ENCODE measurements around the gene TXNL4B.
"Not testable (repeated sequence)": the region's sequence is repeated elsewhere in the genome, so short reads cannot be mapped to it uniquely, and the experiment has no call there.

The TXNL4B gene

GRCh38 chr16:72072514-72073342, 20.7 kb downstream of the TXNL4B start:
- TF ChIP-seq GATA3 (IDR thresholded peaks at IDR 0.05; ENCODE audit: low read depth, low read length) (no peak), GATA2 (IDR thresholded peaks at IDR 0.05; ENCODE audit: low read depth, low read length) (no peak)

- TF ChIP-seq GATA2 (IDR thresholded peaks at IDR 0.05; ENCODE audit: low read depth, low read length): no peak
- TF ChIP-seq GATA3 (IDR thresholded peaks at IDR 0.05; ENCODE audit: low read depth, low read length): no peak
Observed at GRCh38 chr16:72068930-72069329, 24.5 kb downstream of the TXNL4B start.

- no peak for TF ChIP-seq GATA2 (IDR thresholded peaks at IDR 0.05; ENCODE audit: low read depth, low read length)
- TF ChIP-seq GATA3 (IDR thresholded peaks at IDR 0.05; ENCODE audit: low read depth, low read length): no peak
Observed at GRCh38 chr16:72066747-72067146, 26.7 kb downstream of the TXNL4B start.

GRCh38 chr16:72064361-72064894, 29.0 kb downstream of the TXNL4B start:
- no peak for TF ChIP-seq GATA2 (IDR thresholded peaks at IDR 0.05; ENCODE audit: low read depth, low read length)
- no peak for TF ChIP-seq GATA3 (IDR thresholded peaks at IDR 0.05; ENCODE audit: low read depth, low read length)

- TF ChIP-seq GATA3 (IDR thresholded peaks at IDR 0.05; ENCODE audit: low read depth, low read length) (no peak), GATA2 (IDR thresholded peaks at IDR 0.05; ENCODE audit: low read depth, low read length) (no peak)
Observed at GRCh38 chr16:72061564-72061963, 31.9 kb downstream of the TXNL4B start.

GRCh38 chr16:72060405-72060804, 33.0 kb downstream of the TXNL4B start:
- TF ChIP-seq GATA2 (IDR thresholded peaks at IDR 0.05; ENCODE audit: low read depth, low read length) (no peak), GATA3 (IDR thresholded peaks at IDR 0.05; ENCODE audit: low read depth, low read length) (no peak)

GRCh38 chr16:72055911-72056310, 37.5 kb downstream of the TXNL4B start:
- TF ChIP-seq GATA3 (IDR thresholded peaks at IDR 0.05; ENCODE audit: low read depth, low read length): no peak
- TF ChIP-seq GATA2 (IDR thresholded peaks at IDR 0.05; ENCODE audit: low read depth, low read length): no peak

- not testable (repeated sequence) for TF ChIP-seq GATA2, GATA3 (IDR thresholded peaks at IDR 0.05; ENCODE audit: low read depth, low read length)
Observed at GRCh38 chr16:72054254-72054847, 39.1 kb downstream of the TXNL4B start, which contains the start of gene HP. HP (plus strand) TSS chr16:72054505; CDS start chr16:72054653, 148 bp downstream.

GRCh38 chr16:72051818-72052217, 41.6 kb downstream of the TXNL4B start:
- no peak for TF ChIP-seq GATA2 (IDR thresholded peaks at IDR 0.05; ENCODE audit: low read depth, low read length)
- TF ChIP-seq GATA3 (IDR thresholded peaks at IDR 0.05; ENCODE audit: low read depth, low read length): no peak

GRCh38 chr16:72050769-72051464, 42.5 kb downstream of the TXNL4B start:
- no peak for TF ChIP-seq GATA3 (IDR thresholded peaks at IDR 0.05; ENCODE audit: low read depth, low read length)
- TF ChIP-seq GATA2 (IDR thresholded peaks at IDR 0.05; ENCODE audit: low read depth, low read length): no peak

GRCh38 chr16:72049110-72049509, 44.3 kb downstream of the TXNL4B start:
- TF ChIP-seq GATA3 (IDR thresholded peaks at IDR 0.05; ENCODE audit: low read depth, low read length) (no peak), GATA2 (IDR thresholded peaks at IDR 0.05; ENCODE audit: low read depth, low read length) (no peak)

GRCh38 chr16:72044825-72045359, 48.5 kb downstream of the TXNL4B start:
- TF ChIP-seq GATA3 (IDR thresholded peaks at IDR 0.05; ENCODE audit: low read depth, low read length): no peak
- TF ChIP-seq GATA2 (IDR thresholded peaks at IDR 0.05; ENCODE audit: low read depth, low read length): no peak

- TF ChIP-seq GATA3 (IDR thresholded peaks at IDR 0.05; ENCODE audit: low read depth, low read length): no peak
- no peak for TF ChIP-seq GATA2 (IDR thresholded peaks at IDR 0.05; ENCODE audit: low read depth, low read length)
Observed at GRCh38 chr16:72044296-72044695, 49.1 kb downstream of the TXNL4B start.

- TF ChIP-seq GATA3 (IDR thresholded peaks at IDR 0.05; ENCODE audit: low read depth, low read length) (no peak), GATA2 (IDR thresholded peaks at IDR 0.05; ENCODE audit: low read depth, low read length) (no peak)
Observed at GRCh38 chr16:72043539-72043938, 49.9 kb downstream of the TXNL4B start.

All from SH-SY5Y (cell line).